ENCODE results near the gene KSR1. TPM values are rescaled to one million over a fixed set of nuclear protein-coding genes. Genes with fewer than 3 reads are reported as not detected.

KSR1 gene
- total and polyA plus RNA-seq, 11 donors, result 6.1 to 31.1 (median 7.5) TPM

DNA sequence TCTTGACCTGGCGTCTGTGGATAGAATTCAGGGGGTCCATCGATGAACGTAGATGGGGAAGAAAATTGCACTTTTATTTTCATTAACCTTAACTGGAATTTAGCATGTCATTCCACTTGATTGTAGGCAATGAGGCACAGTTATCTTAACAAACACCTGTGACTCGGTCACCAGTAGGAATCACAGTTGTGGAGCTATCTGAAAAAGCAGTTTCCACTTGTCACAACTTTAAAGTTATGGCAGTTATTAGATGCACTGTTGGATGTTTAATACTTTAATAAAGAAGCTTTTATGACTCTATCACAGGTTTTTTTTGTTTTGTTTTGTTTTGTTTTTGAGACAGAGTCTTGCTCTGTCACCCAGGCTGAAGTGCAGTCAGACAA, 91.0 kb downstream of the KSR1 start:
- Histone ChIP-seq H3K27me3 (no peaks in the 10 kb centered on the region), H3K27ac (no peak overlapping the region), H3K4me1 (peaks cover 0 to 45% (median 0%) of the 10 kb centered on the region in 12 donors), H3K9me3 (no peaks in the 10 kb centered on the region), H3K36me3 (peaks cover 0 to 8% (median 0%) of the 10 kb centered on the region in 9 donors), H3K4me3 (no peak overlapping the region)
- DNase-seq (no peak), ATAC-seq (no peak)
- intact Hi-C loops (cut with DNase I), result no loop called here
- 76 to 89% (median 87%) methylated on average over 4 of the region's 4 CpGs for WGBS, 4 donors
- no peak for TF ChIP-seq POLR2A (IDR thresholded peaks at IDR 0.05)
- TF ChIP-seq, protein P1, sequence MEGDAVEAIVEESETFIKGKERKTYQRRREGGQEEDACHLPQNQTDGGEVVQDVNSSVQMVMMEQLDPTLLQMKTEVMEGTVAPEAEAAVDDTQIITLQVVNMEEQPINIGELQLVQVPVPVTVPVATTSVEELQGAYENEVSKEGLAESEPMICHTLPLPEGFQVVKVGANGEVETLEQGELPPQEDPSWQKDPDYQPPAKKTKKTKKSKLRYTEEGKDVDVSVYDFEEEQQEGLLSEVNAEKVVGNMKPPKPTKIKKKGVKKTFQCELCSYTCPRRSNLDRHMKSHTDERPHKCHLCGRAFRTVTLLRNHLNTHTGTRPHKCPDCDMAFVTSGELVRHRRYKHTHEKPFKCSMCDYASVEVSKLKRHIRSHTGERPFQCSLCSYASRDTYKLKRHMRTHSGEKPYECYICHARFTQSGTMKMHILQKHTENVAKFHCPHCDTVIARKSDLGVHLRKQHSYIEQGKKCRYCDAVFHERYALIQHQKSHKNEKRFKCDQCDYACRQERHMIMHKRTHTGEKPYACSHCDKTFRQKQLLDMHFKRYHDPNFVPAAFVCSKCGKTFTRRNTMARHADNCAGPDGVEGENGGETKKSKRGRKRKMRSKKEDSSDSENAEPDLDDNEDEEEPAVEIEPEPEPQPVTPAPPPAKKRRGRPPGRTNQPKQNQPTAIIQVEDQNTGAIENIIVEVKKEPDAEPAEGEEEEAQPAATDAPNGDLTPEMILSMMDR (IDR thresholded peaks at IDR 0.05), result no peak

DNA sequence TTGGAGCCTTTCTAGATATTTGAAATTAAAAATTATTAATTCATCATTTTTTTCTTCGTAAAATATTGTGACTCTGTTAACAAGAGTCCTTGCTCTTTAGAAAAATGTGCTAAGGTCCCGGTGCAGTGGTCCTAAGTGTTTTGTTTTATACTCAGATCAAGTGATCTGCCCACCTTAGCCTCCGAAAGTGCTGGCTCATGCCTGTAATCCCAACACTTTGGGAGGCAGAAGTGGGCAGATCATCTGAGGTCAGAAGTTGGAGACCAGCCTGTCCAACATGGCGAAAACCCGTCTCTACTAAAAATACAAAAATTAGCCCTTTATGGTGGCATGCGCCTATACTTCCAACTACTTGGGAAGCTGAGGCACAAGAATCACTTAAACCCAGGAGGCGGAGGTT, 92.1 kb downstream of the KSR1 start:
- H3K27me3 ChIP-seq, result no peaks in the 10 kb centered on the region
- ATAC-seq, result no peak
- peaks cover 0 to 8% (median 0%) of the 10 kb centered on the region in 9 donors for H3K36me3 ChIP-seq
- no peak for TF ChIP-seq POLR2A (IDR thresholded peaks at IDR 0.05)
- TF ChIP-seq, protein P1 (IDR thresholded peaks at IDR 0.05), result no peak
- DNase-seq, result no peak
- H3K4me3 ChIP-seq, result no peak overlapping the region
- H3K27ac ChIP-seq, result no peak overlapping the region
- intact Hi-C loops (cut with DNase I), result no loop called here
- whole genome bisulfite sequencing, 4 donors, result 96 to 99% (median 98%) methylated on average over 7 of the region's 7 CpGs
- no peaks in the 10 kb centered on the region for H3K9me3 ChIP-seq
- peaks cover 0 to 51% (median under 1%) of the 10 kb centered on the region in 12 donors for H3K4me1 ChIP-seq

DNA sequence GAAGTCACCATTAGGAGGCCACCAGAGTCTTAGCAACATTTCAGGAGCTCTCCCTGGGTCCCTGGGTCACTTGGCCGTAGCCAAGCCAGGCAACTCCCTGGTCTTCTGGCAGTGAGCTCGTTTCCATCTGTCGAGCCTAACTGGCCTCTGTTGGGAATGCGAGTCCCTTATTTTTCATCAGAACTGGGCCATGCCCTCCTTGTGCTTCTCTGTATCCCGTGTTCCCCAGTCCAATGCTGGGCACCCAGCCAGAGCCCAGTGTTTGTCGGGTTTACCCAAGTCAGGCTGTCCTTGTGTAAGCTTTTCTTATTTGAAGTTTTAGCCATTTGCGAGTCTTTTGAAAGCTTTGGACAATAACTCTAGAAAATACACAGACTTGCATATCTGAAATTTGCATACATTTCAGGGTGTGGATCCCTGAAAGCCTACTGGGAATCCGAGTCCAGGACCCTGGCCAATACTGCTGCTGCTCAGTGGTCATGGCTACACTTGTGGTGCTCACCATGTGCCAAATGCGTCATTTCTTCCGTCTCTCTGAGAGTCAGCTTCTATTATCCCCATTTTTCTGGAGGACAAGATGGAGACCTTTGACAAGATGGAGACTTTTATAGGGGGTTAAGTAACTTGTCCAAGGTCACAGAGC, 93.1 kb downstream of the KSR1 start:
- Histone ChIP-seq H3K9me3 (no peaks in the 10 kb centered on the region), H3K27ac (no peak overlapping the region), H3K4me1 (peaks cover 0 to 49% (median 10%) of the 10 kb centered on the region in 12 donors), H3K4me3 (no peak overlapping the region), H3K36me3 (peaks cover 0 to 8% (median 0%) of the 10 kb centered on the region in 9 donors), H3K27me3 (no peaks in the 10 kb centered on the region)
- intact Hi-C loops (cut with DNase I), result no loop called here
- WGBS, 4 donors, result 62 to 81% (median 74%) methylated on average over 10 of the region's 10 CpGs
- TF ChIP-seq, protein P1 (IDR thresholded peaks at IDR 0.05), result no peak
- TF ChIP-seq POLR2A (IDR thresholded peaks at IDR 0.05), result no peak
- ATAC-seq (peak in 2 of 4 donors; percentile 27 to 44), DNase-seq (peak in 1 of 5 donors; percentile 68)

DNA sequence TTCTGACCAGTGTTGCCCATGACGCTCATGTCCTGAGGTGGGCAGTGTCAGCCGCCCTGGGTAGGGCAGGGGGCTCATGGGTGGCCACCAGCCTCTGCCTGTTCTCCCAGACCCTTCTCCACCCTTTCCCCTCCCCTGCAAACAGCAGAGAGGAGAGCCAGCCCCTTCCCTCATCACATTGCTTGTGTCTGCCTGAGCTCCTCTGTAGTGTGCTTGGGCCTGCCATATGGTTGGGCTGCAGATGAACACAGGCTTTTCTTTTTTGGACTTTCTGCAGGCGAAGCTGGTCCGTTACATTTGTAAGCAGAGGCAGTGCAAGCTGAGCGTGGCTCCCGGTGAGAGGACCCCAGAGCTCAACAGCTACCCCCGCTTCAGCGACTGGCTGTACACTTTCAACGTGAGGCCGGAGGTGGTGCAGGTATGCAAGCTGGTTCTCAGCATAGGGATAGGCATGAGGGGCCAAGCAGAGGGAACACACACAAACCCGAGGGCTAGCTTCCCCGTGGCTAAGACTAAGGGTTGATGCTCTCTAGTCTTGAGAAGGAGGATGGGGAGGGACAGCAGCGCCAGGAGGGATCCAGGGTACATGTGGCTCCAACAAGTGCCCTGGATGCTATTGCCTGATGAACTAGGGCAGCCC, 94.2 kb downstream of the KSR1 start:
- no peaks in the 10 kb centered on the region for H3K27me3 ChIP-seq
- TF ChIP-seq, protein P1 (IDR thresholded peaks at IDR 0.05), result no peak
- no peak for TF ChIP-seq POLR2A (IDR thresholded peaks at IDR 0.05)
- H3K36me3 ChIP-seq, result peaks cover 0 to 8% (median 0%) of the 10 kb centered on the region in 9 donors
- peaks cover 0 to 49% (median 14%) of the 10 kb centered on the region in 12 donors for H3K4me1 ChIP-seq
- no peaks in the 10 kb centered on the region for H3K9me3 ChIP-seq
- 94 to 98% (median 96%) methylated on average over 13 of the region's 13 CpGs for WGBS, 4 donors
- no peak for ATAC-seq
- no peak for DNase-seq
- H3K27ac ChIP-seq, result no peak overlapping the region
- intact Hi-C loops (cut with DNase I), result loop anchor here in 1 of 10 donors (10.0 kb wide), 1 partner anchor 96 kb away; the partner anchor contains the start of gene KSR1
- no peak overlapping the region for H3K4me3 ChIP-seq
